HFFc6 (cell line): ENCODE measurements around the gene ANO8. TPM values are rescaled to one million over a fixed set of nuclear protein-coding genes. Genes with fewer than 3 reads are reported as not detected.

ENCODE experiments used
- DNase-seq: peaks from one replicate; pipeline ENCODE4 v3.0.0-alpha.2; 2018
- H3K27ac Mint-ChIP-seq: 2 replicates; pipeline ENCODE4 v1.8.0; 2020; ENCODE audit warnings: mild to moderate bottlenecking, mixed read lengths
- H3K27me3 Mint-ChIP-seq: 2 replicates; pipeline ENCODE4 v1.8.0; 2021; ENCODE audit warnings: mild to moderate bottlenecking, moderate library complexity, mixed read lengths; ENCODE audit not compliant: insufficient read depth
- H3K36me3 Mint-ChIP-seq: 2 replicates; pipeline ENCODE4 v1.8.0; 2021; ENCODE audit warnings: low read depth, mixed read lengths
- H3K4me1 Mint-ChIP-seq: 2 replicates; pipeline ENCODE4 v1.8.0; 2020; ENCODE audit warnings: low read depth, mixed read lengths
- H3K4me3 Mint-ChIP-seq: 2 replicates; pipeline ENCODE4 v1.8.0; 2020; ENCODE audit warnings: mild to moderate bottlenecking, moderate library complexity, mixed read lengths
- H3K9me3 Mint-ChIP-seq: 2 replicates; pipeline ENCODE4 v1.8.0; 2020; ENCODE audit warnings: mild to moderate bottlenecking, mixed read lengths
- total RNA-seq, 6 experiments: library from RNA; stranded (reverse); fragmentation: NEBNext Ultra II Directional; extraction: Animal tissue kit (Norgen Biotek cat#: 25700); gene quantifications; 2 replicates in 1 of 6; 3 replicates in 5 of 6; pipeline ENCODE4 v1.2.3, GENCODE V29; 2021
- TF ChIP-seq, protein P1 (sequence below): fragments of 200-600 bp; sonication (generic); IDR thresholded peaks from 2 replicates; pipeline ENCODE4 v1.5.0; 2021; ENCODE audit warnings: antibody characterized with exemption, mild to moderate bottlenecking

The ANO8 gene
- total RNA-seq, 6 experiments from 2014 or later, result 4.4 to 6.0 (median 5.0) TPM

- H3K4me1 Mint-ChIP-seq, result peaks cover 43% of the 10 kb centered on the region
- H3K4me3 Mint-ChIP-seq, result peak overlapping the region; percentile 92
- no peak for DNase-seq
- peaks cover 10% of the 10 kb centered on the region for H3K36me3 Mint-ChIP-seq
- H3K27me3 Mint-ChIP-seq, result no peaks in the 10 kb centered on the region; the same call in none of the 2 replicates
- TF ChIP-seq, protein P1, sequence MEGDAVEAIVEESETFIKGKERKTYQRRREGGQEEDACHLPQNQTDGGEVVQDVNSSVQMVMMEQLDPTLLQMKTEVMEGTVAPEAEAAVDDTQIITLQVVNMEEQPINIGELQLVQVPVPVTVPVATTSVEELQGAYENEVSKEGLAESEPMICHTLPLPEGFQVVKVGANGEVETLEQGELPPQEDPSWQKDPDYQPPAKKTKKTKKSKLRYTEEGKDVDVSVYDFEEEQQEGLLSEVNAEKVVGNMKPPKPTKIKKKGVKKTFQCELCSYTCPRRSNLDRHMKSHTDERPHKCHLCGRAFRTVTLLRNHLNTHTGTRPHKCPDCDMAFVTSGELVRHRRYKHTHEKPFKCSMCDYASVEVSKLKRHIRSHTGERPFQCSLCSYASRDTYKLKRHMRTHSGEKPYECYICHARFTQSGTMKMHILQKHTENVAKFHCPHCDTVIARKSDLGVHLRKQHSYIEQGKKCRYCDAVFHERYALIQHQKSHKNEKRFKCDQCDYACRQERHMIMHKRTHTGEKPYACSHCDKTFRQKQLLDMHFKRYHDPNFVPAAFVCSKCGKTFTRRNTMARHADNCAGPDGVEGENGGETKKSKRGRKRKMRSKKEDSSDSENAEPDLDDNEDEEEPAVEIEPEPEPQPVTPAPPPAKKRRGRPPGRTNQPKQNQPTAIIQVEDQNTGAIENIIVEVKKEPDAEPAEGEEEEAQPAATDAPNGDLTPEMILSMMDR, result no peak
- H3K9me3 Mint-ChIP-seq, result no peaks in the 10 kb centered on the region
- H3K27ac Mint-ChIP-seq, result peak overlapping the region; percentile 53
Measured at GRCh38 chr19:17305216-17305516, 29.5 kb downstream of the ANO8 start.

DNA sequence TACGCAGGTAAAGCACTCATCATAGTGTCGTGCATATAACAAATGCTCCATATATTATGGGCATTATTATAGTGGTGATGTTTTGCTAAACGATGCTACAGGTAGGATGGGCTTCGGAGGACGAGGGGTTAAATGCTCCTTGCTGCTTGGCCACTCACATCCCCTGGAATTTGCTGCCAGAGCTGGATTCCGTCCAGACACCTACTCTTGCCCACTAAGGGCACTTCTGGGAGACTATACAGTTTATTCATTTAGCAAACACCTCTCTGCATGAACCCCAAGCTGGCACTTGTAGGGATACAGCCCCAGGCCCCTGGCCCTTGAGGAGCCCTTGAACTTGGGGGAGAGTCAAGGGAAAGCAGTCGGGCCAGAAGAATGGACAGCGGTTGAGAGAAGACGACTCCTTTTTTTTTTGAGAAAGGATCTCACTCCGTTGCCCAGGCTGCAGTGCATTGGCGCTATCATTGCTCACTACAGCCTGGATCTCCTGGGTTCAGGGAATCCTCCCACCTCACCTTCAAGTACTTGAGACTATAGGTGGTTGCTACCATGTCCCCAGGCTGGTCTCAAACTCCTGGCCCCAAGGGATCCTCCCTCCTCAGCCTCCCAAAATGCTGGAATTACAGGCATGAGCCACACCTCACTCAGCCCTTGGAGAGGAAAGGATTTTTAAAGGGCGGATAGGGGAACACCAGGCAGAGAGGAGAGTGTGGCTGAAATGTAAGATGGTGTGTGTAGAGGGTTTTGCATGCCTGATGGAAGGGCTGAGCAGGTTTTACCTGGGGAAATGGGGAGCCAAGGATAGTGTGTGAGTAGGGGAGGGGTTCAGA, 30.1 kb downstream of the ANO8 start:
- Mint-ChIP-seq H3K27me3 (no peaks in the 10 kb centered on the region; the same call in none of the 2 replicates), H3K4me3 (peak overlapping the region; percentile 92), H3K27ac (peak overlapping the region; percentile 53), H3K4me1 (peaks cover 41% of the 10 kb centered on the region), H3K9me3 (no peaks in the 10 kb centered on the region), H3K36me3 (peaks cover 7% of the 10 kb centered on the region; the same call in 1 of the 2 replicates)
- no peak for DNase-seq
- TF ChIP-seq, protein P1, result no peak

DNA sequence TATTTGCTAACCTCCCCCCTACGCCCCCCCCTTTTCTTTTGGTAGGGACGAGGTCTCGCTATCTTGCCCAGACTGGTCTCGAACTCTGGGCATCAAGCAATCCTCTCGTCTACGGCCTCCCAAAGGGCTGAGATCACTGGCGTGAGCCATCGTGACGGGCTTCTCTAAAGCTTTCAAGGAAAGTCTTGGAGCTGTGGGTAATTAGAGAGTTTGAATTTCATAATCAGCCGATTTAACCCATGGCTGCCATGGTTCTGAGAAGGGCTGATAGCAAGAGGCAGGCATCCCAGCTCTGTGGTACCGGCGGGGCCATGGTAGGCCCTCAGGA, 30.8 kb downstream of the ANO8 start:
- Mint-ChIP-seq H3K9me3 (no peaks in the 10 kb centered on the region), H3K27me3 (no peaks in the 10 kb centered on the region; the same call in none of the 2 replicates), H3K4me3 (peak overlapping the region; percentile 73), H3K4me1 (peaks cover 41% of the 10 kb centered on the region), H3K36me3 (peaks cover 7% of the 10 kb centered on the region; the same call in 1 of the 2 replicates), H3K27ac (0 out of 2 replicates have a peak overlapping the region, but pooled peaks have one; percentile 31)
- no peak for DNase-seq
- TF ChIP-seq, protein P1, result no peak

GRCh38 chr19:17303167-17303939, 31.3 kb downstream of the ANO8 start, which contains the start of gene ABHD8:
Gene ABHD8, minus strand, starts transcription at chr19:17303425. Its CDS starts 1,809 bp downstream, at chr19:17301616.
- H3K27ac Mint-ChIP-seq, result peak within 1 kb of the TSS; percentile 31; the same call in 1 of the 2 replicates
- no peaks in the 10 kb centered on the region; the same call in none of the 2 replicates for H3K27me3 Mint-ChIP-seq
- TF ChIP-seq, protein P1, result peak; percentile 82
- H3K9me3 Mint-ChIP-seq, result no peaks in the 10 kb centered on the region
- DNase-seq, result peak; percentile 94
- H3K4me1 Mint-ChIP-seq, result peaks cover 41% of the 10 kb centered on the region
- H3K4me3 Mint-ChIP-seq, result peak within 1 kb of the TSS; percentile 73
- H3K36me3 Mint-ChIP-seq, result peaks cover 9% of the 10 kb centered on the region; the same call in 1 of the 2 replicates

- H3K9me3 Mint-ChIP-seq, result no peaks in the 10 kb centered on the region
- peaks cover 35% of the 10 kb centered on the region for H3K4me1 Mint-ChIP-seq
- H3K27ac Mint-ChIP-seq, result no peak overlapping the region
- no peak for DNase-seq
- TF ChIP-seq, protein P1, result no peak
- H3K4me3 Mint-ChIP-seq, result peak overlapping the region; percentile 73
- H3K36me3 Mint-ChIP-seq, result peaks cover 13% of the 10 kb centered on the region; the same call in 1 of the 2 replicates
- no peaks in the 10 kb centered on the region; the same call in none of the 2 replicates for H3K27me3 Mint-ChIP-seq
Measured at GRCh38 chr19:17302391-17303166, 32.1 kb downstream of the ANO8 start.
